Stimulated activated CD8-positive, alpha-beta memory T cell treated with anti-CD3 and anti-CD28 coated beads, Interleukin-2, amount 100 ng/mL, for 48 hours (primary cell): ENCODE results near the gene PNKP.

Experiments
- DNase-seq, 2 donors: peaks; one replicate each; pipeline ENCODE4 v3.0.0-alpha.2; 2020; ENCODE audit warnings: low read depth in 2 of 2

PNKP gene

DNA sequence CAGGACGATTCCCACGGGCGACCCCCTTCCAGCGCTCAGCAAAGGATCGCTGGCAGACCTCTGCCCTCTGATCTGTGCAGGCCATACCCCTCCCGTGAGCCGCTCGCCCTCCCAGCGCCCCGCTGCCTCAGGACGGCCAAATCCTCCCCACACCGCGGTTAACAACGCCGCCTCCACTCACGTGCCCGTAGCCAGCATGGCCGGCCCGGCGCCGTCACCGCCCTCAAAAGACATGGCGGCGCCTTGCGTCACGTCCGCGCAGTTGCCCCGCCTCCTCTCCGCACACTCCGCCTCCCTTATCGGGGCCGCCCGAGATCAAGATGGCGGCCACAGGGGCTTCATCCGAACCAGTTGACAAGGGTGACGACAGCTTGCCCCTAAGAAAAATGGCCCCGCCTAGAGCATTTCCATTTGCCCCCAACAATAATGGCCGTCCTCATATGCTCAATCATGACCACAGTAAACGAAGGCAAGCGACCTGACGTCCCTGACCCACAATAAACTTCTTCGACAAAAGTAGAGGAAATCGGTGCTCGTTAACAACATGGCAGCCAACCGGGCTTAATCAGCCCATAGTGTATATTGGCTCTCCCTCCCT lies 9.1 kb upstream of the PNKP start:
- DNase-seq, result peak; percentile 93 to 96

DNA sequence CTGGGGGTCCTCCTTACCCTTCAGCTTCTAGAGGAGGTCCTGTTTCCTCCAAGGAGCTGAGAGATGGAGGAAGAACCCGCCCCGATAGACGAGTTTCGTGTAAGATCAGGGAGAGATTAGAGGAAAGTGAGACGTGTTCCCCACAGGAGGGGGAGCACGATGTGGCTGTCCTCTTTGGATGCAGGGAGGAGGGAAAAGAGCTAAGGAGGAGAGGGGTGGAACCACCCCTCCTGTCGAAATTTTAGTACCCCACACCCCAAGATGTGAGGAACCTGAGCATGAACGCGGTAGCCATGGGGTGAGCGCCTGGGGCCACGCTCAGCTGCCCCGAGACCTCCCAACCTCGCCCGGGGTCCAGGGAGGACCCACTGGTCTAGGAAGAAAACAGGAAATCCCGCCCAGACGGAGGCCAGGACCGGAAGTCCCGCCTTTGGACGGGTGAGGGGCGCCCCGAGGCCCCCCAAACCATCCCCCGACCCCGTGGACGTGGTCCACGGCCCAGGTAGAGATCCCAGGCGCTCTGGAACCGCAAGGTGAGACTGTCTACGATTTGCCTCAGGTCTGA lies 8.6 kb upstream of the PNKP start:
- DNase-seq, result peak in 1 of 2 donors; percentile 49

DNA sequence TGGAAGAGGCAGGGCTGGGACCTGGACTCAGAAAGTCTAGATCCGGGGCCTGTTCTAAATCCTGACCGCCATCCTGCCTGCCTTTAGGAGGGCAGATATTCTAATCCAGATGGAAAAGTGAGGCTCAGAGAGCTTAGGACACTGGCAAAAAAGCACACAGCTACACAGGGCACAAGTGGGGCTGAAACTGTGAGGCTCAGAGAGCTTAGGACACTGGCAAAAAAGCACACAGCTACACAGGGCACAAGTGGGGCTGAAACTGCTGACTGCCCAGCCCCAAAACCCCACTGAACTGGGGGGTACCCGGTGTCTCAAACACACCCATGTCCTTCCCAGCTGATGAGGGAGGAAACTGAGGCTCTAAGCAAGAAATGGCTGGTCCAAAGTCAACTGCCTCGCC lies 7.8 kb upstream of the PNKP start:
- no peak for DNase-seq

DNA sequence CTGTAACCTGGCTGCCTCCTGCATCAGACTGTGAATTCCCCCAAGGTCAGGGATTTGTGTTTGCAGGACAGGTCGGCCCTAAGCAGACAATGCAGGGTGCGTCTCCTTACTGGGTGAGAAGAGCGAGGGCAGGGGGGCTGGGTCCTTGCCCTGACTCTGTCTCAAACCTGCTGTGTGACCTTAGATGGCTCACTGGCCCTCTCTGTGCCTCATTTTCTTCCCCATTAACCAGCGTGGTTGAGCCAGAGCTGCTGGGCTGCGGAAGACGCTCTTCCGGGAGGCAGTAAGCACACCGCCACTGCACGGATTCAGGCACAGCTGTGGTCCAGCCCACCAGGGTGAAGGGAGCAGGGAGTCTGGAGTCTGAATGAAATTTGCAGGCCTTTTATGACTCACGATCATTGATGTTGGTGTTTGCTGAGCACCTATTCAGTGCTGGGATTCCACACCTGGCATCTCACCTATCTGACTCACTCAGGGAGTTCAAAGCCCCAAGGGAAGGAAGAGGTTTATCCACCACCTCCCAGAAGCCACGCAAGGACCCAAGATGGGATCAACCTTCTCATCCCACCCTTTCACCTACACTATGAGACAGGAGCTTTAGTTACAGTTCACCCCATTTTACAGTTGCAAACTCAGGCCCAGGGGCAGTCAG lies 7.3 kb upstream of the PNKP start:
- no peak for DNase-seq

DNA sequence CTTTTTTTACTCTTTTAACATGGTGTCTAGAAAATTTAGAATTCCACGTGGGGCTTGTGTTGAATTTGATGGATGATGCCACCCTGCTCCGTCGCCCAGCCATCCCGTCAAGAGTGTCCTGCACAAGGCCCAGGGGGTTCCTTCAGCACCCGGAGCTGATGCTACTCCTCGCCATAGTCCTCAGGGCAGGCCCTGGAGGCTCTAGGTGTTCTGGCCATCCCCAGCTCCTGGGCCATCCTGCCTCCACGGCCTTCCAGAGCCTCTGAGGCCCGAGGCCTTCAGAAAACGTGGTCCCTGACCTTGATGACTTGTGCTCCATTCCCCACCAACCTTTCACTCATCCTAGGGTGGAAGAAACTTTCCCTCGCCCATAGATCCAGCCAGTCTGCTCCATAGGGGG lies 6.5 kb upstream of the PNKP start:
- no peak for DNase-seq

DNA sequence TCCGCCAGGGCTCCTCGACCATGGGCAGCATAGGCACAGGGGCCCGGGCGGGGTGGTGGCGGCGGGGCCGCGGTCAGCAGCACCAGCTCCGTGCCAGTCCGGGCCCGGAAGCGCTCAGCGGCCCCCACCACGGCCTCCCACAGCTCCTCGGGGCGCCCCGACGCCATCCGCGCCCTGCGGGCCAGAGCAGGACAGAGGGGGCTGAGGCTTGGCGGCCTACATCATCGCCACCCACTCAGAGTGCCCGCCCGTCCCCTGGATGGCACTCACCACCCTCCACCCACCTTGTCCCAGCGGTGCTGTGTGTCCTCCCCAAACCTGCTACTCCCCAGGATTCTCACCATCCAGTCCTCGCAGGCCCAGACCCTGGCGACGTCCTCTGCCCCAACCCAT lies 5.7 kb upstream of the PNKP start:
- DNase-seq, result no peak

DNA sequence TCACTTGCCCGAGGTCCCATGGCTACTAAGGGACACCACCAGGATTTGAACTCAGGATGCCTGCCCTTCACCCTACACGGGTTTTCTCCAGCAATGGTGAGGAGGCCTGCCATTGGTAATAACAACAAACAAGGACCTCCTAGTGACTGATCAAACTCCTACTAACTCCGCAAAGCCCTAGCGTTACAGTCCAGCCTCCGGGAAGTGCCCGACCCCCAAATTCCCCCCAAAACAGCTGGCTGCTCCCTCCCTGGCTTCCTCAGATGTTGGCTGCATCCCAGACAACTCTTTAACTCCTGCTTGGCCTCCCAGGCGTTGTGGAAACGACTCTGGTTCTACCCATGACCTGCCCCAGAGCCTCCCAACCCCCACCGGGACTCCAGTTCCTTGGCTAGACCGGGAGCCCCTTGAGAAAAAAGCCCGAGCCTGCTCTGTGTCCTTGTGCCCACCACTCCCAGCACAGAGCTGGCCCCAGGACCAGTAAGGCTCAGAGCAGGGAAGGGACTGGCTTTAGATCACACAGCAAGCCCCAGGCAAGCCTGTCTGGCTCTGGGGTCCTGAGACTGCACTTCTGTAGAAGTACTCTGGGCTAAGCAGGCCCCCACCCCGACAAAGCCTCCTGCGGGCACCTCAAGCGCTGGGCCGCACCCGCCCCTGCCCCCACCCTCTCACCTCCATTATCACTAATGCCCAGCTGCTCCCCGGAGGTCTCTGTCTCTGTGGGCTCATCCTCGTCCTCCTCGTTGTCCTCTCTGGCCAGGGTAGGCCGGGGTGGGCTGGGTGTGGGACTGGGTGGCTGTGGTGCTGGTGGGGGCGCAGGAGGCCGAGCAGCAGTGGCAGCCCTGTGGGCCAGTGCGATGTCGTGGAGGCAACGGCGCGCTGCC lies 5.1 kb upstream of the PNKP start:
- no peak for DNase-seq

DNA sequence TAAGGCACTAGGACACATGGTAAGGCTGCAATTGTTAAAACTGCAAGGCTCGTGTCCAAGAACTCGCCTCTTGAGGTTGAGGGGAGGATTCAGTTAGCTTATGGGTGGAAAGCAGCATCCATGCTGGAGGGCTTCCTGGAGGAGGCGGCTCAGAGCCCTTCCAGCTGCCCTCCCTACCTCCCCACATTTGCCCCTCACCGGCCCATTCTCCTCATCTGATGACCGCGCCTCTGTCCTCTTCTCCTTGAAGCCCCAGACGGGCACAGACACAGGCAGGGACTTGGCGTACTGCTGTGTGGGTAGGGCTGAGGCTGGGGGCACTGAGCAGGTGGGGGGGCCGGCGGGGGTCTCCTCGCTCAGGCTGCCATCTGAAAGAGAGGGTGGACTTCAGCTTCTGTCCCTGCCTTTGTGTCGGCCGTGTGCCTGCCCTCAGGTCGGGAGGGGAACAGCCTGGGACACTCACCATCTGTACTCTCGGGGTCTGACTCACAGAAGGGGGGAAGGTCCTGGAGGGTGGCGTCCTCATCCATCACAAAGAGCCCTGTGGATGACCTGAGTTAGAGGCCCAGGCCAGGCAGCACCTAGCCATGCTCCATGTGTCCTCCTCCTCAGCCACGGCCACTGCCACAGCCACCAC lies 4.1 kb upstream of the PNKP start:
- DNase-seq, result no peak

DNA sequence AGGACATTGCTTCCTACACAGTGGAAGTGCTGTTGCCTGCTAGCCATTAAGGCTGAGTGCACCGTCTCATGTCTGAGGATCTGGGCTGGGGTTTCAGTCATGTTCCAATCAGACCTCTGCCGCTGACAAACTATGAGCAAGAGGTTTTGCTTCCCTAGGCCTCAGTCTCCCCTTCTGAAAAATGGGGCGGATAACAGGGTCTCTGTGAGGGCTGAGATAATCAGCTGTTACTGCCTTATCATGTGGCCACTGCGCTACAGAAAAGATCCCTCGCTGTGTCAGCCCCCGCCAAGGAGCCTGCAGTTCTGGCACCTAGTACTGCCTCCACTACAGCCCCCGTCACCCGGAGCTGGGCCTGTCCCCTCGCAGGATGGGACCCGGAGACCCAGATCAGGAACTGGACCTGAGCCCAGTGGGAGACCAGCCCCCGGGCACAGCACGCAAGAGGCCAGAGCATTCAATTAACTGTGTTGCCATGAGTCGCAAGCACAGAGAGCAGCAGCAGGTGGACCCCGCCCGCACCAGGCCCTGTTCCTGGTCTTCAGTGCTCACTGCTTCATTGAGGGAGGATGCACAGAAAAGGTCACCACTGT lies 3.0 kb upstream of the PNKP start:
- DNase-seq, result no peak

DNA sequence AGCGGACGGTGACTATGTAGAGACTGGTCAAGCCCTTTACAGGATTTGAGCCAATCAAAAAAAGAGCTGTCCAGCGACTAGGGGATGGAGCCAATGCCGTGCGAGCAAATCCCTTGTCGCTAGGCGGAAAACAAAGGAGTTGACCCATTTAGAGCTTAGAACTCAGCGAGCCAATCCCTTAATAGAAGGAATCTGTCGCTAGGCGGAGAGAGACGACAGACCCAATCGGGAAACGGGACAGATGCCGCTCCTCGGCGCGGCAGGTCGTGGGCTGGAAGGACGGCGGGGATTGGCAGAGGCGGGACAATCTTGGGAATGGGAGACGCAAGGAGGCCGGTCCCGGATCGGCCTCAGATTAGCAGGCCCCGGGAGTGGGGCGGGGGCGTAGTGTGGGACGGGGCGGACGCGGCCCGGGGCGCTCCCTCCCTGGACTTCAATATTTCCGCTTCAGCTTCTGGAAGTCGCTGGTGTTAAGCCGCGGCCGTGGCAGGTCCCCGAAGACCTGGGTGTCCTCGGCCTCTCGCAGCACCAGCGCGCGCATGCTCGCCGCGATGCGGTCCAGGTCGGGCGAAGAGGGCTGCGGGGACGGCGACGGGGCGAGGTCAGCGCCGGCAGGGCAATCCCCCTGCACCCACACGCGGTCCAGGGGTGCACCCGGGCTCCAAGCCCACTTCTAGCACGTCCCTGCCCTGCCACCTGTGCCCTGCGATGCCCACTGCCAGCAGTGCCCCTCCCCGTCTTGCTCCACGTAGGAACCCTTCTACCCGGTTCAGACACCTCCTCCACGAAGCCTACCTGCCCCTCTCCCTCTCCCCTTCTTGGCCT lies 2.3 kb upstream of the PNKP start:
- peak; percentile 74 to 86 for DNase-seq

DNA sequence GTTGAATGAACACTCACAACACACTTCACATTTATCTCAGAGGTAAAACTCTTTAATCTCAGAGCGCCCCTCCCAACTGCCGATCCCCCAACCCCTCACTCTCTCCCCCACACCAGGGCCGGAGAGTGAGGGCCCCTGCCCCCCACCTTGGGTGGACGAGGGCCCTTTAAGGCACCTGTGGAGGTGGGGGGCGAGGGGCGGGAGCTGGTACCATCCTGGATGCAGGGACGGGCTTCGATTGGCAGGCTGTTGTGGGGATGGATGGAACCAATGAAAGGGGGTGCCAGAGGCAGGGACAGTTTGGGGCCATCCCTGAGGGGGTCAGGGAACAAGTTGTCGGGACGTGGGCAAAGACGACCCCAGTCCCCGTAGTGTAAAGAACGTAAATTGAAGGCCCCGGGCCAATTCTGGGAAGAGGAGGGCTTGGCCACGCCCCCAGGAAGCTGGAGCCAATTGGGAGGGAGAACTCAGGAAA lies 1.7 kb upstream of the PNKP start:
- no peak for DNase-seq

DNA sequence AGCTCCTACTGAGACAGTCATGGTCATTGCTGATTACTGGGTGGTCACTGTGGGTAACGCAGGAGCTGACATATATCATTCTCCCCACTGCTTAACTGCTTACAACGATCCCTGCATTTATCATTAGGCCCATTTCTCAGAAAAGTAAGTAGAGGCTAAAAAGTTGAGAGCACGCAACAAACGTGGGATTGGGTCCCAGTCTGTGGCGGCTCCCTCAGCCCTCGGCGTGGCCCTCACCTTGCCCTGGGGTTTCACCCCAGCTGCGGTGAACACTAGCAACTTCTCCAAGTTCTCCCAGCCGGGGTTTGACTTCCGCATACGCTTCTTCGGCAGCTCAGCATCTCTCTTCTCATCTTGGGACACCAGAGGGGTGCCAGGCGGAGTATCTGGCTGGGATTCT lies 2.5 kb downstream of the PNKP start:
- DNase-seq, result no peak

DNA sequence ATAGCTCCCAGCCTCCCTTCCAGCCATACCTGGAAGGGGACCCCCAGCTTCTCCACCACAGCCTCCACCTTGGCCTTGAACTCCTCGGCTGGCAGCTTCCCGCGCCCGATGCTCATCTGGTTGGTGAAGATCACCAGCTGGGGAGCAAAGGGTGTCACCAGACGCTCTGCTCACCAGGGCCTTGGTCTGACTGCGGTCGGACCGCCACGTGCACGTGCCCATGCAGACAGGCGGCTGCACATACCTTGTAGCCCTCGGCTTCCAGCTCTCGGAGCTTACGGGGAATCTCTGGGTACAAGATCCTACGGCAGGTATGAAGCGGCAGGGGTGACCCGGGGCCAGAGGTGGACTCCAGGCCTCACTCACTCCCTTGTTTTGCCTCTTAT lies 3.4 kb downstream of the PNKP start:
- DNase-seq, result no peak

DNA sequence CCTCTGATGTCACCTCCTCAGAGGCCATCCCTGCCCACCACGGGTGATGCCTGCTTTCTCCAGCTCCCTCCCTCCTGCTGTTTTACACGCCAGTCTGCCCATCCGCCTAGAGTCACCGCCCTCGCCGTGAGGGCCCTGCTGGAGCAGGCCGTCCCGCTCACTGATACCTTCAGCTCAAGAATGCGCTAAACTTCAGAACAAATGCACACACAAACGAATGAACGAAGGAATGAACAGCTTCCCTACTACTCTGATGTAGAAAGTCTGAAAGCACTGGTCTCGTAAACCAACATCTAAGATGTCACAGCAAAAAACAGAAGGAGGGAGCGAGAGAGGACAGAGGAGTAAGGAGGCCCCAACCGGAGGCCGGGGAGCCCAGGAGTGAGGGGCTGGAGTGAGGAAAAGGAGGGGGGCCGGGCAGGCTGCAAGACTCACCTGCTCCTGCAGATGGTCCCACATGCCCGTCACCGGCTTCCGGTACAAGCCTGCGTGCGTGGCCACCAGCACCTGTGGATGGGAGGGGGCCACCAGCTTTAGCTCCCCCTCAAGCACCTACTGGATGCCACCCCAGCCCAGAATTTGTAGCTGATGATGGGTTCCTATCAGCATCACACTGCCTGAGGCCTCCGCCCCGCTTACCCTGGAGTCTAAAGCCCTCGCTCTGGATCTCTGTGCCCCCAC lies 4.0 kb downstream of the PNKP start:
- no peak for DNase-seq

DNA sequence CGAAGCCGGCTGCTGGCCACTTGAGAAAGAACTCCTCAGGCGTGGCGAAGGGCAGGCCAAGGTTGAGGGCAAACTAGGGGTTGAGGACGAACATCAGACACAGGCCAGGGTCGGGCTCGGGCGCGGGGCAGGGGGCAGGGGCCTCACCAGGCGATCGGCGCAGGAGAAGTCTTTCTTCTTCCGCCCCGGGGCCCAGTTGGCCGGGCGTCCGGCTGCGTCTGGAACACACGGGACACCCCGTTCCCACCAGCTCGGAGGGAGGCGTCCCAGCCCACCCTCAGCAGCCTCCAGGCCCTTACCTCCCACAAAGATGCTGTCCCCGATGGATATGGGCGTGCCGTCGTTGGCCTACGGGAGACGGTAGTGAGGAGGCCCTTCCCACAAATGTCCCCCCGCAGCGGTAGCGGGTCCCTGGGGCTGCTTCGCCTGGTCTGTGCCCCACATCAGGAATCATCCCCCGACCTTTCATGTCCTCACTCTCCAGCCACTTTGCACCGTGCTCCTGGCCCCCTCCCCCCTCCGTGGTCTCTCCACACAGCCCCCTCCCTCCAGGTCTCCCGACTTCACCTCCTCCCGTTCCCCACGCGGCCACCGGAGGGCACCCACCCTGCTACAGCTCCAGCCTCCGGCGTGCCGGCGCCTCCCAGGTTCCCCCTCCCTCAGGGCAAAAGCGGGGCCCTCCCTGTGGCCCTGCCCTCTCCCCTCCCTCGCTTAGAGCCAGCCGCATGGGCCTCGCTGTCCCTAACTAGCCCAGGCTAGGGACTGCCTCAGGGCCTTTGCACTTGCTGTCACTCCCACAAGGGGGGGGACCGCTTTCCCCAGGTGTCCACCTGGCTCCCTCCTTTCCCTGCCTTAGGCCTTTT lies 4.8 kb downstream of the PNKP start:
- DNase-seq, result no peak

DNA sequence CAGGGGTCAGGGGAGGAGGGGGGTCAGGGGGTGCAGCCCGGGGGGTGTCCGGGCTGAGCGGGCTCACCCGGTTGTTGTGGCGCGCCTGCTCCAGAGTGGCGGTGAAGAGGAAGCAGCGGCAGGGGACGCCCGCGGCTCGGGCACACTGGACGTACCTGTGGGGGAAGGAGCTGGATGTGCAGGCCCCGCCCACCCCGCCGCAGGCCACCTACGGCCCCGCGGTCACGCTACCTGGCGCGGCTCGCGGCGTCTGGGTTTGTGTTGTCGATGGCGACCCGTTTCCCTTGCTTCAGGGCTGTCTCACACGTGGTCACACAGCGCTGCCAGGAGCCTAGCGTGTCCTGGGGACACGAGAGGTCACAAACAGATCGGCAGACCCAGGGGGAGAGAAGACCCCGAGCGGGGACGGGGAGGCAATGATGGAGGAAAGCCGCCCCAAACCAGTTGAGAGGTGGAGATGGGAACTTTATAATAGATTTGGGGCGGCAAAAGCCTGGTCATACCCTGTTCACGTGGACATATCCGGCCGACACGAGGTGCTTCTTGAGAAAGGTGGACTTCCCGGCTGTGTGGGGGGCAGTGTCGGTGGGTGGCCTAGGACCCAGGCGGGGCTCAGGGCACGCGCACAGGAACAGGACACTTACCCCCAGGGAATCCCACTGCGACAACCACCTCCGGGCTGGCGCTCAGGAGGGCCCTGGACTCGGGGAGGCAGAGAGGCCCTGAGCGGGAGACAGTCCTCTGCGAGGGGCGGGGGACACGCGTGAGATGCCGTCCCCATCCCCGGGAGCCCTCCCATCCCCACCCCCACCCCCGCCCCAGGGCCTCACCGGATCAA lies 5.6 kb downstream of the PNKP start:
- DNase-seq, result no peak

DNA sequence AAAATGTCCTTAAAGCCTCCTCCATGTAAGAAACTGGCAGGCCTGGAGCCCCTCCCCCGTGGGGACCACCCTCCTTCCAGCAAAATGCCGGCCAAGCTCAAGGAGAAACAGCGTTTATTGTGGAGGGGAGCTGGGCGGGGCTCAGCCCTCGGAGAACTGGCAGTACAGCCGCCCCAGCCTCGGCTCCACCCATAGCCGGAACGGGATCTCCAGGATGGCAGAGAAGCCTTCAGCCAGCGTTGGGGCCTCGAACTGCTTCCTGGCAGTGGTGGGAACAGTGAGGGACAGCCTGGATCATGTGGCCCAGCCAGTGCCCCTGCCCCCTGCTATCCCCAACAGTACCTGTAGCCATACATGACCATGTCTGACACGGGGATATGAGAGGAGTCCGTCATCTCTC lies 6.3 kb downstream of the PNKP start:
- DNase-seq, result no peak

DNA sequence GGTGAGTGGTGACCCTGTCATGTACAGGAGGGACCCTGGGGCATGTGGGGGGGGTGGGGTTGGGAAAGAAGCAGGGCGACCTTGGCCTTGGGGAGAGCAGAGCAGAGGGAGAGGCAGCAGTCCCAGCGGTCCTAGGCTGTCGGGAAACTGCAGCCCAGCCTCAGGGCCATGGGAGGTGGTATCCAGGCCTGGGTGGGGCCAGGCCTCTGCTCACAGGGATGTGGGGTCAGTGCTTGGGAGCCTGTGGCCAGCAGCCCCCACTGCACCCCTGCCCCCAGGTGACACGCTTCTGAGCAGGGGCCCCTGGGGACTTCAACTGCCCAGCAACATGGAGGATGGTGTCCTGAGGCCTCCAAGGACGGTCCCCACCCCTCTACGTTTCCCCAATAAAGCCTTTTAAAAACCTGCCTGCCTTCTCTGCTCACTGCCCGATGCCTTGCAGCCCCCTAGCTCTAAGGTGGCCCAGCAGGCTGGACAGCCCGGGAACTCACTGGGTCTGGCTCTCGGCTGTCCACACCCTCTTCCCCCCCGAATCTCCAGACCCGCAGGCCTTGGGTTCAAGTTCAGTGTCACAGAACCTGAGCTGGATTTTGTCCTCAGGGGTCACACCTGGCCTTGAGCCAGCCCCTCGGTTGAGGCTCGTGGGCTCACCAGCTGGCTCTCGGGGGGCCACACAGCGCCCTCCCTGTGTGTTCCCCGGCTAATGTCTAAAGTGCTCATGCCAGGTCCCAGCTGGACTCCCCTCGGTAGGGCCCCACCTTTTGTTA lies 6.9 kb downstream of the PNKP start:
- no peak for DNase-seq
